Gastroesophageal sphincter (tissue), 4 donors: Measurements from ENCODE around the gene SIAH2. TPM values are rescaled to one million over a fixed set of nuclear protein-coding genes. Genes with fewer than 3 reads are reported as not detected.

ENCODE experiments used
- ATAC-seq: fragments of 150-250 bp; one replicate; pipeline ENCODE4 v1.9.1; 2016; ENCODE audit warnings: mild to moderate bottlenecking, moderate library complexity
- H3K27ac ChIP-seq, 4 donors: fragments of 200-600 bp; sonication (generic) in 3 of 4; 1 replicate in 3 of 4; 2 replicates in 1 of 4; pipeline ENCODE4 v1.5.1; 2016 to 2019
- H3K27me3 ChIP-seq: fragments of 200-600 bp; sonication (generic); one replicate; pipeline ENCODE4 v1.5.1; 2019
- H3K36me3 ChIP-seq, 2 donors: fragments of 200-600 bp; sonication (generic); one replicate each; pipeline ENCODE4 v1.5.1; 2019; ENCODE audit warnings: control low read depth in 1 of 2
- H3K4me1 ChIP-seq, 3 donors: fragments of 200-600 bp; sonication (generic); 1 replicate in 2 of 3; 2 replicates in 1 of 3; pipeline ENCODE4 v1.5.1; 2016 to 2019; ENCODE audit warnings: control low read depth in 2 of 3
- H3K4me3 ChIP-seq, 2 donors: fragments of 200-600 bp; sonication (generic); one replicate each; pipeline ENCODE4 v1.5.1; 2019; ENCODE audit warnings: mild to moderate bottlenecking in 1 of 2, moderate library complexity in 1 of 2
- H3K9me3 ChIP-seq, 3 donors: fragments of 200-600 bp; sonication (generic); one replicate each; pipeline ENCODE4 v1.5.1; 2017 to 2019; ENCODE audit warnings: control low read depth in 2 of 3
- EP300 ChIP-seq: sonication (generic); formaldehyde crosslinking; IDR thresholded peaks from one replicate; pipeline ENCODE4 v1.6.1; 2017; ENCODE audit warnings: antibody characterized with exemption, mild to moderate bottlenecking
- POLR2A ChIP-seq, 2 donors: fragments of 450-650 bp; IDR thresholded peaks; one replicate each; pipeline ENCODE4 v1.6.1; 2017; ENCODE audit warnings: antibody characterized with exemption in 2 of 2, mild to moderate bottlenecking in 2 of 2, moderate library complexity in 1 of 2
- POLR2AphosphoS5 ChIP-seq: sonication (generic); formaldehyde crosslinking; IDR thresholded peaks from one replicate; pipeline ENCODE4 v1.6.1; 2017; ENCODE audit warnings: antibody characterized with exemption
- WGBS, 2 donors: methylation state at CpG; one replicate each; pipeline ENCODE4 v1.1.5; 2018; ENCODE audit warnings: low coverage in 1 of 2; 5-methylcytosine and 5-hydroxymethylcytosine counted together
- total RNA-seq, 4 donors: library from RNA; depleted of rRNA; stranded (reverse); fragments of >200 nt; gene quantifications; one replicate each; pipeline ENCODE4 v1.1.0, GENCODE V29; 2016
- TF ChIP-seq, protein P1 (sequence below), 4 experiments: fragments of 200-600 bp in 2 of 4; fragments of 450-650 bp in 2 of 4; sonication (generic) in 1 of 4; IDR thresholded peaks; one replicate each; pipeline ENCODE4 v1.5.1; 2017 to 2019; ENCODE audit warnings: antibody characterized with exemption in 4 of 4, mild to moderate bottlenecking in 2 of 4, moderate library complexity in 2 of 4

The SIAH2 gene
- total RNA-seq, 4 donors from 2014 or later, result 26.0 to 36.1 (median 28.5) TPM

GRCh38 chr3:150793641-150794040 lies 30.7 kb upstream of the SIAH2 start:
- Histone ChIP-seq H3K27ac (no peak overlapping the region), H3K4me1 (no peaks in the 10 kb centered on the region), H3K36me3 (no peaks in the 10 kb centered on the region), H3K9me3 (peaks cover 0 to 5% (median 0%) of the 10 kb centered on the region in 3 donors), H3K27me3 (peaks cover 7% of the 10 kb centered on the region), H3K4me3 (no peak overlapping the region)
- 71 to 89% methylated on average over 4 of the region's 4 CpGs for WGBS, 2 donors
- TF ChIP-seq POLR2AphosphoS5, result no peak
- TF ChIP-seq, protein P1, sequence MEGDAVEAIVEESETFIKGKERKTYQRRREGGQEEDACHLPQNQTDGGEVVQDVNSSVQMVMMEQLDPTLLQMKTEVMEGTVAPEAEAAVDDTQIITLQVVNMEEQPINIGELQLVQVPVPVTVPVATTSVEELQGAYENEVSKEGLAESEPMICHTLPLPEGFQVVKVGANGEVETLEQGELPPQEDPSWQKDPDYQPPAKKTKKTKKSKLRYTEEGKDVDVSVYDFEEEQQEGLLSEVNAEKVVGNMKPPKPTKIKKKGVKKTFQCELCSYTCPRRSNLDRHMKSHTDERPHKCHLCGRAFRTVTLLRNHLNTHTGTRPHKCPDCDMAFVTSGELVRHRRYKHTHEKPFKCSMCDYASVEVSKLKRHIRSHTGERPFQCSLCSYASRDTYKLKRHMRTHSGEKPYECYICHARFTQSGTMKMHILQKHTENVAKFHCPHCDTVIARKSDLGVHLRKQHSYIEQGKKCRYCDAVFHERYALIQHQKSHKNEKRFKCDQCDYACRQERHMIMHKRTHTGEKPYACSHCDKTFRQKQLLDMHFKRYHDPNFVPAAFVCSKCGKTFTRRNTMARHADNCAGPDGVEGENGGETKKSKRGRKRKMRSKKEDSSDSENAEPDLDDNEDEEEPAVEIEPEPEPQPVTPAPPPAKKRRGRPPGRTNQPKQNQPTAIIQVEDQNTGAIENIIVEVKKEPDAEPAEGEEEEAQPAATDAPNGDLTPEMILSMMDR (IDR thresholded peaks at IDR 0.05), result no peak
- TF ChIP-seq POLR2A (IDR thresholded peaks at IDR 0.05), result no peak
- no peak for TF ChIP-seq EP300
- no peak for ATAC-seq

GRCh38 chr3:150790629-150791028 lies 27.7 kb upstream of the SIAH2 start:
- no peak overlapping the region for H3K4me3 ChIP-seq
- ATAC-seq, result no peak
- TF ChIP-seq, protein P1 (IDR thresholded peaks at IDR 0.05), result no peak
- TF ChIP-seq POLR2AphosphoS5, result no peak
- no peak for TF ChIP-seq EP300
- TF ChIP-seq POLR2A (IDR thresholded peaks at IDR 0.05), result no peak

DNA sequence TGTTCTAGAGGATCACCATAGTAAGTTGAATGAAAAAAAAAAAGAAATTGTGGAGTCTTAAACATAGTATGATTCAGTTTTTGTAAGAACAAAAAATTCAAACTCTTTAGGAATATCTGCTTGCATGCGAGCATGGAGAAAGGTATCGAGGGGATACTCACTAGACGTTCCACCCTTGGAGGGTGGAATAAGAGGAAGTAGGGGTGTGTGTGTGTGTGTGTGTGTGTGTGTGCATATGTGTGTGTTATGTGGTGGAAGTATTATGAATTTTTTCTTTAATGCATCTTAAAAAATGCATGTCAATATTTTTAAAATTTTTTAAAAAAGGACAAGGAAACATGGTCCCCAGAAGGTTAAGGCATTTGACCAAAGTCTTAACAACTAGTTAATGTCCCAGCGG lies 26.5 kb upstream of the SIAH2 start:
- Histone ChIP-seq H3K27me3 (peaks cover 5% of the 10 kb centered on the region), H3K9me3 (peaks cover 0 to 5% (median 0%) of the 10 kb centered on the region in 3 donors), H3K4me3 (no peak overlapping the region), H3K4me1 (peaks cover 0 to 7% (median 0%) of the 10 kb centered on the region in 3 donors), H3K36me3 (no peaks in the 10 kb centered on the region), H3K27ac (no peak overlapping the region)
- ATAC-seq, result no peak
- WGBS, 2 donors, result 78 to 80% methylated on average over 3 to 4 of the region's 4 CpGs
- TF ChIP-seq POLR2AphosphoS5, result no peak
- TF ChIP-seq, protein P1 (IDR thresholded peaks at IDR 0.05), result no peak
- TF ChIP-seq POLR2A (IDR thresholded peaks at IDR 0.05), result no peak
- no peak for TF ChIP-seq EP300

More at GRCh38 chr3:150790629-150791028, 27.7 kb upstream of the SIAH2 start:
- Histone ChIP-seq H3K36me3 (no peaks in the 10 kb centered on the region), H3K4me1 (peaks cover 0 to 7% (median 0%) of the 10 kb centered on the region in 3 donors), H3K27ac (no peak overlapping the region), H3K9me3 (peaks cover 0 to 5% (median 0%) of the 10 kb centered on the region in 3 donors), H3K27me3 (peaks cover 5% of the 10 kb centered on the region)

DNA sequence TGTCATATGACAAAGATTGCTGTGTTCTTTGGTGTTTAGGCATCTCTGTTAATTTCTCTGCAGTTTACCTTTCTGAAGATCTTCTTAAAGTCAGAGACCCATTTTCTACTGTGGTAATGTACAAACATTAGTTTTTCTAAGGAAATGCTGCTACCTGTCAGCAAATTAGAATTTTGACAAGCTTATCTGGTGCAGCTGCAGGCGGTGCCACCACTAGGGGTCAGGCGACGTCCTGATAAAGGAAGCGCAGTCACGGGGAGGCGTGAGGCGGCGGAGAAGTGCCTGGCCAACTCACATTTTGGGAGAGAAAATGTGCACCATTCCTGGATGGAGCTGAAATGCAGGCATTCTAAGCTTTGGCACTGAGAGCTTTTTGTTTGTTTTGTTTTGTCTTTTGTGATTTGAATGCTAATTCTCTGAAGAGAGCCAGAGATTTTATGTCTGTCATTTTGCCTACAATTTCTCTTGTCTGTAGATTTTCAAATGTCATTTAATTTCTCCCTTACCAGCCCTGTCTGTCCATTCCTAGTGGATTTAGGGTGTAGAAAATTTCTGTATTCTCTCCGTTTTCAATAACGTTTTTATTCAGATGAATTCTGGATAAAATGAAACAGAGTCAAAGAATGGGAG lies 24.9 kb upstream of the SIAH2 start:
- Histone ChIP-seq H3K4me1 (peaks cover 0 to 7% (median 0%) of the 10 kb centered on the region in 3 donors), H3K4me3 (no peak overlapping the region), H3K9me3 (peaks cover 0 to 5% (median 0%) of the 10 kb centered on the region in 3 donors), H3K27ac (no peak overlapping the region), H3K27me3 (peaks cover 5% of the 10 kb centered on the region), H3K36me3 (no peaks in the 10 kb centered on the region)
- ATAC-seq, result peak; percentile 77
- 0 to 6% methylated on average over 10 of the region's 10 CpGs for WGBS, 2 donors
- TF ChIP-seq, protein P1 (IDR thresholded peaks at IDR 0.05), result peak; percentile 76 to 91 (median 82)
- TF ChIP-seq POLR2A (IDR thresholded peaks at IDR 0.05), result no peak

GRCh38 chr3:150786791-150787190 lies 23.8 kb upstream of the SIAH2 start:
- H3K27me3 ChIP-seq, result peaks cover 5% of the 10 kb centered on the region
- H3K27ac ChIP-seq, result no peak overlapping the region
- no peaks in the 10 kb centered on the region for H3K36me3 ChIP-seq
- peaks cover 0 to 5% (median 0%) of the 10 kb centered on the region in 3 donors for H3K9me3 ChIP-seq
- TF ChIP-seq POLR2A (IDR thresholded peaks at IDR 0.05), result no peak
- TF ChIP-seq EP300, result no peak
- TF ChIP-seq, protein P1 (IDR thresholded peaks at IDR 0.05), result no peak
- no peak for TF ChIP-seq POLR2AphosphoS5
- H3K4me1 ChIP-seq, result peaks cover 0 to 7% (median 0%) of the 10 kb centered on the region in 3 donors
- no peak overlapping the region for H3K4me3 ChIP-seq
- ATAC-seq, result no peak
